OCI-LY7 (cell line): ENCODE measurements around the gene CD58.

ENCODE experiments used
- CTCF ChIP-seq: fragments of 200-600 bp; sonication (generic); conservative IDR thresholded peaks from 2 replicates; pipeline ENCODE4 v1.5.1; 2014; ENCODE audit warnings: mild to moderate bottlenecking, antibody characterized with exemption, low read length, moderate library complexity, mixed read lengths
- EZH2phosphoT487 ChIP-seq: fragments of 200-600 bp; sonication (generic); IDR thresholded peaks from 2 replicates; pipeline ENCODE4 v1.6.1; 2018; ENCODE audit warnings: low read depth, borderline replicate concordance, mild to moderate bottlenecking, mixed run types, antibody characterized with exemption, low read length, moderate library complexity, mixed read lengths

GRCh38 chr1:116534014-116534739, 36.6 kb downstream of the CD58 start:
- TF ChIP-seq CTCF (no peak), EZH2phosphoT487 (no peak)
